GM10266 (cell line): ENCODE data around the gene RYR2.

Source experiments
- DNase-seq: peaks from one replicate; pipeline ENCODE4 v3.0.0; 2012; ENCODE audit errors: extremely low spot score
- TF ChIP-seq, protein P1 (sequence below): IDR thresholded peaks from 2 replicates; pipeline ENCODE4 v1.5.1; 2012; ENCODE audit warnings: mild to moderate bottlenecking, low read depth; ENCODE audit not compliant: control insufficient read depth, insufficient read depth; ENCODE audit errors: missing control alignments

Gene RYR2

DNA sequence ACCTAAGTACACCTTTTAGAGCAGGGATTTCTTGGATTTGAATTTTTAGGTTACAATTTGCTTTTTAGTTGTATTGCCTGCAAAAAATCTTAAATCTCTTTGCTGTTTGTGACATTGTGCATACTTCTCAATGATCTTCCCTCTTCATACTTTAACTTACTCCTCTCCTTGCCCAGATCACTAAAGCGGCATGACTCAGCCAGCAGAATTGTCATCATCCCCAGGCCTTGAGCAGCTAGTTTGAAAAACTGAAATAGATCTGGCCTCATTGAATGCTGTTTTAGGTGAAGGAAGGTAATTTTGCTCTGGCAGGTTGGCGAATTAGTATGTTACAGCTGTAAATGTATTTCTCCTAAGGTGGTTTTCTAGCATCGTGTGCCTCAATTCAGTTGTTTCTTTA, 145.9 kb downstream of the RYR2 start:
- TF ChIP-seq, protein P1, sequence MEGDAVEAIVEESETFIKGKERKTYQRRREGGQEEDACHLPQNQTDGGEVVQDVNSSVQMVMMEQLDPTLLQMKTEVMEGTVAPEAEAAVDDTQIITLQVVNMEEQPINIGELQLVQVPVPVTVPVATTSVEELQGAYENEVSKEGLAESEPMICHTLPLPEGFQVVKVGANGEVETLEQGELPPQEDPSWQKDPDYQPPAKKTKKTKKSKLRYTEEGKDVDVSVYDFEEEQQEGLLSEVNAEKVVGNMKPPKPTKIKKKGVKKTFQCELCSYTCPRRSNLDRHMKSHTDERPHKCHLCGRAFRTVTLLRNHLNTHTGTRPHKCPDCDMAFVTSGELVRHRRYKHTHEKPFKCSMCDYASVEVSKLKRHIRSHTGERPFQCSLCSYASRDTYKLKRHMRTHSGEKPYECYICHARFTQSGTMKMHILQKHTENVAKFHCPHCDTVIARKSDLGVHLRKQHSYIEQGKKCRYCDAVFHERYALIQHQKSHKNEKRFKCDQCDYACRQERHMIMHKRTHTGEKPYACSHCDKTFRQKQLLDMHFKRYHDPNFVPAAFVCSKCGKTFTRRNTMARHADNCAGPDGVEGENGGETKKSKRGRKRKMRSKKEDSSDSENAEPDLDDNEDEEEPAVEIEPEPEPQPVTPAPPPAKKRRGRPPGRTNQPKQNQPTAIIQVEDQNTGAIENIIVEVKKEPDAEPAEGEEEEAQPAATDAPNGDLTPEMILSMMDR, result no peak
- no peak for DNase-seq

DNA sequence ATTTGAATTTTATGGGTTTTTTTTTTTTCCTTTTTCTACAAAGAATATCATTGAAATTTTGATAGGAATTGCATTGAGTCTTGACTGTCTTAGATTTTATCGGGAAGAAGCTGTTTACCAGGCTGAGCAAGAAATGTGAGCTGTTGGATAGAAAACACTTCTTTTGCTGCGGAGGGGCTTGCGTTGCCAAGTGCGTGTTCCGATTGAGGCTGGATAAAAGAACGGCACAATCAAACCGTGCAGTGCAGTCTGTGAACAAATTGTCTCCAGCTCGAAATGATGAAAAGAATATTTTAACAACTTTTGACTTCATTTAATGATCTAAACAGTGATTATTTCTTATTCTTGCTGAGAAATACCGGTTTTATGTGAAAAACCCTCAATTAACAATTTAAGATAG, 149.4 kb downstream of the RYR2 start:
- DNase-seq, result no peak
- TF ChIP-seq, protein P1, result no peak

DNA sequence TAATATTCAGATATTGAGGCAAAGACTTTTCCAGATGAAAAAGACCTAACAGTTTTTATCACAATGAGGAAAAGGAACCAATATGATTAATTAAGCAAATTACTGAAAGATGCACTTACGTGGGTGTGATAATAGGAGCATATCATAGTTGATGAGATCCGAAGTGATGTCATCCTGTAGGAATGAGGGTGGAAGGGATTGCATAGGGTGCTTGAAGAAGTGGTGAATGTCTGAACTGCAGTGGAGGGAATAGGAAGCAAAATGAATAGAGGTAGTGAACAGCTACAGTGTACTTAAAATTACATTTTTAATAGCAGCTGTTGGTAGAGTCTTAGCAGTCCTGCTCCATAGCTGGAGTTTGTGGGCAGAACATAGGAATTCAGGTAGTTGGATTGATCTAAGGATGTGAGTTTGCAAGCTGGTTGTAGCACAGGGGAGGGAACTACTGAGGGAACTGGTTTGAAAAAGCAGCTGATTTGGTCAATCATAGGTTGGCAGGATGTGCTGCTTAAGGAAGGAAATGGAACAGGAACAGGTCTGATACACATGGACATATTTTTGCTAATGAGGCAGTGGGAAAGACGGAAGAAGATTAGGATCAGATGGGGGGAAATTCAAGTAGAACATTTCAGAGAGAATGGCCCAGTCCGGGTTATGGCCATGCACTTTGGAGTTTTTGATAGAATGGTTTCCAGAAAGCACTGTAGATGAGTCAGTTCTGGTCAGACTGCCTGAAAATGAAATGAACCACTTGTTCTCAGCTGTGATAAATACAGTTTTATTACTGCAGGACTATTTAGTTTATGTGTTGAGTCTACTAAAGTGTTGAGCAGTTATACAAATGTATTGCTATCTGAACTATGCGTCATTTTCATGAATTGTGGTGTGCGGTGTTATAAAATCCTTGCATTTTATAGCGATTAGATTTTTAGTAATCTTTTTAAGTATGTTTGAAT, 155.8 kb downstream of the RYR2 start:
- DNase-seq, result no peak
- TF ChIP-seq, protein P1, result no peak

- TF ChIP-seq, protein P1, result no peak
- no peak for DNase-seq
Observed at GRCh38 chr1:237199026-237199425, 157.0 kb downstream of the RYR2 start.

GRCh38 chr1:237201155-237201554, 159.2 kb downstream of the RYR2 start:
- no peak for DNase-seq
- TF ChIP-seq, protein P1, result no peak

DNA sequence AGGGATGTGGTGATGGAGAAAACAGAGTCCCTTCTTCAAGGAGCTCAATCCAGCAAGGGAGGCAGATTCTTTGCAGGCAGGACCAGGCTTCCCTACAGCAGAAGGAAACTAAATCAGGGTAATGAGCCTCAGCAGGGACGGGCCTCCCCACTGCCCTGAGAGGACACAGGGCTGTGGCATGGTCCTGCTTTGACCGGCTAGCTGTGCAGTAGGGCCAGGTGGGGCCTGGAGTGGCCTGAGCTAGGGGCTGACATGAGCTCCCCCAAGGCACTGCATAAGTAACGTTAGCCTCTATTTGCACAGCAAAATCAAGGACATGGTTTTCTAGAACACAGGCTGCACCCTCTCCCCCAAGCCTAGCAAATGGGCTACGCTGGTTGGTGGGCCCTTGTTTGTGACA, 162.9 kb downstream of the RYR2 start:
- DNase-seq, result no peak
- TF ChIP-seq, protein P1, result no peak

DNA sequence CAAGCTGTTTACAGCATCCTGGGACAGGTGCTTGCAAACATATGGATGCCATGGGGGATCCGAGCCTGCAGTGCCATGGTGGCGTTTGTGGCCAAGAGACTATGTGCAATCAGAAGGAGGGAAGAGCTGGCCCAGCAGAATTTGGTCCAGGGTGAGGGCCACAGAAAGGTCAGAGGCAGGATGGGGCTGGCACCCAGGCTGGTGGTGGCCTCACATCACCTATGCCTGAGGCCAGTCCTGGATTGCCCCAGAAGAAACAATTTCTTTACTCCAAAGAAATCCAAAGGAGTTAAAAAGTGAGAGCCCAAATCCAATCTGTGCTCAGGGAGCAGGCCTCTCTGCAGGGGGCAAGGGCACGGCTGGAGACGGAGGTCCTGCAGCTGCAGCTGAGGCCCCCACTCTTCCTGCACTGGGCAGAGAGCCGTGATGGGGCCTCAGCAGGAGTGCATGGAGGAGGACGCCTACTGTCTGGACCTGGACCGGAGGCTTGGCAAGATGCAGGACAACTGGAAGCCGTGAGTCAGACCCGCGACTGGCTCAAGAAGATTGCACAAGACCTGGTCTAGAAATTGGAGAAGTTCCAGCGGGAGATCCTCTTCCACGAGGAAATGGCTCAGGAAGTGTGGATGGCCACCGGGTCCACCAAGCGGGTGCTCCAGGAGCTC, 163.5 kb downstream of the RYR2 start:
- TF ChIP-seq, protein P1, result no peak
- DNase-seq, result no peak
